M059J (cell line): Measurements from ENCODE around the gene CD9. TPM values are rescaled to one million over a fixed set of nuclear protein-coding genes. Genes with fewer than 3 reads are reported as not detected.

Source experiments
- DNase-seq: peaks from one replicate; pipeline ENCODE4 v3.0.0-alpha.2; 2012; ENCODE audit warnings: low read depth
- total RNA-seq: library from RNA; depleted of rRNA; stranded (reverse); fragments of >200 nt; shearing (Covaris generic); gene quantifications from 2 replicates; pipeline ENCODE4 v1.2.3, GENCODE V29; 2014

The CD9 gene
- total RNA-seq, 1 experiment from 2014 or later, result 86.2 TPM

DNA sequence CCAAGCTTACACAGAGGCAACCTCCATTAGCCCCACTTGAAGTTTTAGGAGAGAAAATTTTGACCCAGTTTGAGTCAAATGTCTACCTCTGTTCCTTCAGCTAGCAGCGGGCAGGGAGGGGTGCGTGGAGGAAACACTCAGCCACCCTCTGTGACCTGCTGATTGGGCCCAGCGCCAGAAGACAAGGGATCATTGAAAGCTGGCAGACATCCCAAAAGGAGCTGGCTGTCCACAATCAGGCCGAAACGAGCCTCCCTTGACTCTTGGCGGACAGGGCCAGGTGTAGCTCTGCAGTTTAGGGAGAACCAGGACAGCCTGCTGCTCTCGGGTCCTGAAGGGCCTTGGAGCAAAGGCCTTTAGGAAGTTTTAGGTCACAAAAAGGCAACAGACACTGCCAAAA is 41.3 kb downstream of the CD9 start:
- DNase-seq, result no peak

GRCh38 chr12:6249580-6249979 is 49.4 kb downstream of the CD9 start:
- DNase-seq, result no peak

DNA sequence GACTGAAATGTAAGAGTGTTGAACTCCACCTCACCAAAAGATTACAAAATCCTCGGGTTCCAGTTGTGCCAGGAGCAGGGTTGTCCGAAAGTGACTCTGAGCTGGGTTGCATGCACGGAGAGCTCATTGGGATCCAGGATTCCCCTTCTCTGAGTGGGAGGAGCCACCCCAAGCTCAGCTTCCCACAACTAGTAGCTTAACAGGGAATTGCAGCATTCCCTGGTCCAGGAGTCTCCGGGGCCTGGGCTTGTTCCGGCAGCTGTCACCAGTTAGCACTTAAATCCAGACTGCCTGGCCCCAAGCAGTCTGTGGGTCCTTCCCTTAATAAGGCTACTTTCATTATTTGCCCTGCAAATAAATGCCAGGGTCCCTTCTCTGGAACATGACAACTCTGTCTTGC is 50.1 kb downstream of the CD9 start:
- no peak for DNase-seq

DNA sequence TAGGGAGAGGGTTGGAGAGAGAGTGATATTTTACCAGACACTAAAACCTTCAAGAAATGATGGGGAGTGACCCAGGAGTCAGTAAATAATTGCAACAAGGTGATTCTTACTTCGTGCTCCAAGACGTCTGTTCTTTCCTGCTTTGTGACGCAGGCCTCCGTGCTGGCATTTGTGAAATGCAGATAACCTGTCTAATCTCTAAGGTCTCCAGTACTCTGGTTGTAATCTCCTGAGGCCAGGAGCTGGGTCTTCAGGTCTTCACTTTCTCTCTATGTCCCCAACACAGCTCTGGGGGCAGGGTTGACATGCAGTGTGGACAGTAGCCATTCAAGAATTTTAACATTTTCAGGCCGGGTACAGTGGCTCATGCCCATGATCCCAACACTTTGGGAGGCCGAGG is 53.1 kb downstream of the CD9 start:
- DNase-seq, result no peak

DNA sequence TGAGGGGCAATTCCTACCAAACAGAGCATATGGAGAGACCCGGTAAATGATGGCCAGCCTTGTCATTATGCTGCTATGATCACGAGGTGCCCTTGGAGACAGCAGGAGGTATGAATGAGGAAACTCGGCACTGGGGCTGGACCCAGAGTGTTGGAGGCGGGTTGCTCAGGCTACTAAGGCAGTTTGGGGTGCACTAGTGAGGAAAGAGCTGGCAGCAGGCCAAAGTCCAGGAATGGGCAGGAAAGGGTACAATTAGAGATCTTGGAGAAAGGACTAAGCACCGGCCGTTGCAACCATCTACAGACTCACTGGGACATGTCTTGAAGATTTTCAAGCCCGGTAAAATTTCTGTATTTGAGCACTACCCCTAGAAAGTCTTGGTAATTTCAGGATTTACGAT is 54.3 kb downstream of the CD9 start:
- no peak for DNase-seq

- DNase-seq, result no peak
These were observed 56.8 kb downstream of the CD9 start for GRCh38 chr12:6257007-6257406.

DNA sequence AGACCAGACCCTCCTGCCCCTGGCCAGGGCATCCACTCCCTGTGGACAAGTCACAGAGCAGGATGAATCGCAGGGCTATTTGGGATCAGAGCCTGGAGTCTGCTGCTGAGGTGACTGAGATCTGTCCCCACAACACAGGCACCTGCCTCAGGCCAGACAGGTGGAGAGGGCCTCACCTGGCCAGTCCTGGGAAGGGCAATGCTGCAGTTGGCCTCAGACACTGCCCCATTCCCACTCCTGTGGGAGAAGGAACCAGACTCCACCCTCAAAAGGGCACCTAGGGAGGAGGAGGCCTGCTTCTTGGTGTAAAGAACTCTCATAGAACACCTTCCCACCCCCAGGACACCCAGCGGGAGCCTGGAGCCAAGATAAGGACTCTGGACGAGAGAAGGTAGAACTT is 62.0 kb downstream of the CD9 start:
- DNase-seq, result no peak

- DNase-seq, result no peak
These were observed 62.4 kb downstream of the CD9 start for GRCh38 chr12:6262623-6263022.

DNA sequence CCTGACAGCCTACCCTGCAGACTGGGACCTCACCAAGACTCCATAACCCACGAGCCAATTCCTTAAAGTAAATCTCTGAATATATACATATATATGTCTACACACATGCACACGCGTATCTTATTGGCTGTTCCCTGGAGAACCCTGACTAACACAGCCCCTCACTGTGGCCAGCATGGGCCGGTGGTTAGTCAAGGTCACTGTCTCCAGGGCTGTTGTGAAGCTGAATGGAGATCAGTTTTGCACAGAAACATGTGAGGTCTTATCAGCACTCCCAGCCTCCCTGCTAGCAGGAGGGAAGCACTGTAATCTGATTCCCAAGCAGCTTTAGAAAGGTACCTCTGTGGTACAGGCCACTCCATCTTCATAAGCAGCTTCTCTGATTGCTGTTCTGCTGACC is 63.7 kb downstream of the CD9 start:
- DNase-seq, result no peak

GRCh38 chr12:6264402-6265037 is 64.3 kb downstream of the CD9 start:
- no peak for DNase-seq

- no peak for DNase-seq
These were observed 64.8 kb downstream of the CD9 start for GRCh38 chr12:6265038-6265405.

DNA sequence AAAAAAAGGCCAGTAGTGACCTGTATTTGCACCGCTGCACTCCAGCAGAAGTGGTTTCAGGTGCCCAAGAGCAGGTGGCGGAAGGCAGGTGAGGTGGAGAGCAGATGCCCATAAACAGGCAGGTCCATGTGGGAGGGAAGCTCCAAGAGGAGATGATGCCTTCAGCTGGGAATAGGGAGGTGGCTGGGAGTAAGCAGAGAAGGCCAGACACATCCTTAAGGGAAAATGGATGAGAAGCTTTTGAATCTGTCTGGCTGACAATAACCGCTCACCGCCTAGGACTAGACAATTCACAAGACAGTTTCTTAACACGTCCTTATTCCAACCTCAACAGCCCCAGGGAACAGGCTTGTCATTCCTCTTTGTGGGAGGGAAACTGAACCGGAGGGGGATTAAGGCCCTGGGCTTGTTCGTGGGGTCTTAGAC is 66.4 kb downstream of the CD9 start:
- DNase-seq, result peak; percentile 25

GRCh38 chr12:6266971-6267721 is 66.9 kb downstream of the CD9 start:
- DNase-seq, result peak; percentile 30

GRCh38 chr12:6268484-6269157 is 68.4 kb downstream of the CD9 start:
- no peak for DNase-seq

- no peak for DNase-seq
These were observed 69.8 kb downstream of the CD9 start for GRCh38 chr12:6269986-6270385.

GRCh38 chr12:6271281-6271680 is 71.1 kb downstream of the CD9 start:
- DNase-seq, result no peak

DNA sequence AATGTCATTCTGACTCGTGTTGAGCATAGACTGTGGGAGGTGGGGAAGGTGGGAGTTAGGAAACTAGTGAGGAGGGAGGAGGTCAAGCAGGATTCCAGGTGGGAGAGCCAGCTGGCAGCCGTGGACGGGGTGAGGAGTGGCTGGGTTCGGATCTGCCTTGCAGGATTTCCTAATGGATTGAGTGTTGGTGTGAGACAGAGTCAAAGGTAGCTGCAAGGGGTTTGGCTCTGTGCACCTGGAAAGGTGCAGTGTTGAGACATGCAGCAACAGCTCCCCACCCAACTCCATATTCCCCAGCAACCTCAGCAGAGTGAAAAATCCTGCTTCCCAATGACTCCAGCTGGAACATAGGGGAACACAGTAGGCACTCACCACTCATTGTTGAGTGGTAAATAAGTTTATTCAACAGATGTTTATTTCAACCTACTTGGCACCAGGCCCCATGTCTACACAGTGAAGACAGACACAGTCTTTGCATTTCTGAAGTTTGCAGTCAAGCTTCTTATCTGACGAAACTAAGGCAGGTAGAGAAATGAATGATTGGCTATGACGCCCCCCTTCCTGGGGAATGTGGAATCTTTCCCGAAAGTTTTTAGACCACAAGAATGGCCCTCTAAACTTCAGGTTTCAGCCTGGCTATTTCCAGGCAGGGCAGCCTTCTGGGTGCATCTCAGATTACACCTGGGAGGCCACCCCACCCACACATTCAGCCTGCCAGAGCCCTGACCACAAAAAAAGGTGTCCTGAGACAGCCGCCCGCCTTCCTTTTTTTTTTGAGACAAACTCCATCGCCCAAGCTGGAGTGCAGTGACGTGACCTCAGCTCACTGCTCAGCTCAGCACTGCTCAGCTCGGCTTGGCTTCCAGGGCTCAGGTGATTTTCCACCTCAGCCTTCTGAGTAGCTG is 72.4 kb downstream of the CD9 start:
- DNase-seq, result peak; percentile 85

DNA sequence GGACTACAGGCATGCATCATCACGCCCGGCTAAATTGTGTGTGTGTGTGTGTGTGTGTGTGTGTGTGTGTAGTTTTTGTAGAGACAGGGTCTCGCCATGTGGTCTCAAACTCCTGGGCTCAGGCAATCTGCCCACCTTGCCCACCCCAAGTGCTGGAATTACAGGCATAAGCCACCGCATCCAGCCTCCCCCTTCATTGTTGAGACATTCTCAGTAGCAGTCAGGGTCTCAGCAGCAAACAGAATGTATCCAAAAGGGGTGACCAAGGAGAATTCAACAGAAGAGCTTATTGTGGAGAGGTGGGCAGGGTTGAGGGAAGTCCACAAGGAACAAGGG is 73.0 kb downstream of the CD9 start:
- no peak for DNase-seq

- peak; percentile 64 for DNase-seq
These were observed 73.5 kb downstream of the CD9 start for GRCh38 chr12:6273541-6274230.

DNA sequence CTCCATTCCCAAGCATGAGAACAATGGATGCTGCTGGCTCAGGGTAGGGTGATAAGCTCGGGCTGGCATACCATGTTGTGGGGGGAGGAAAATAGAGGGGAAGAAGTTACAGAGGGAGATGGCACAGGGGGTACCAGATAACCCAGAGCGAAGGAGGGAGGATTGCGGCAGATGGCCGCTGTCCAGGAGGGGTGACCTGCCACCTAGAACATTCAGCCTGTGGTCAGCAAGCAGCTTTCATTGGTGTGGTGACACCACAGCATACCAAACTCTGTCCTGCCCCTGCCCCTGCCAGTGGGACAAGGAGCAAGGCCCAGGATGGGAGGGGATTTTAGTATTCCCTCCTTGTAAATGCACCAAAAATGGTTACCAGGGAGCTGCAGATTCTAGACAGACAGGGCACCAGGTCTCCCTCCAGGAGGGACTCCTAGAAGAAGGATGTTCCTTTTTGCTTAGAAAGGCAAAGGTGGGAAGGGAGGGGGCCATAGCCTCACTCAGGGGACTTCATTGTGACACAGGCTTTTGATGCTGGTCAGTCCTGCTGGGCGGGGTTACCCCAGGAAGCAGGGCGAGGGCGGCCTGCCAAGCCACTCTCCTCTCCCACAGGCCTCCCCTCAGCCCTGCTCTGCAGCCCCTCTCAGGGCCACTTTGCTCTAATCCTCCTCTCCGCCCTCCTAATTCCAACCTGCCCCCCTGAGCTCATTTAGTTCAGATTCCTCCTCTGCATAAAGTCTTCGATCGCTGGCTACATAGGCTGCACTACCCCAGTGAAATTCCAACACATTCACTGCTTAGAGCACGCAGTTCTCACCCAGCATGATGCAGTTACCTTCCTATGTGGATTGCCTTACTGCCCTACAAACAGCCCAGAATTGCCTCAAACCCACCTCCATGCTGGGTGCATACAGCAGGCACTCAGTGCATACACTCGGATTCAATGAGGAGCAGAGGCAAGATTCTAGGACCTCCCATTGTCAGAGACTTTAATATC is 74.3 kb downstream of the CD9 start:
- DNase-seq, result peak; percentile 75
